ENCODE results near the gene FRG2C.
A peak's percentile ranks its signal among the peaks of the same experiment; 100 is the strongest.
"Not testable (repeated sequence)": the region's sequence is repeated elsewhere in the genome, so short reads cannot be mapped to it uniquely, and the experiment has no call there.

Gene FRG2C

DNA sequence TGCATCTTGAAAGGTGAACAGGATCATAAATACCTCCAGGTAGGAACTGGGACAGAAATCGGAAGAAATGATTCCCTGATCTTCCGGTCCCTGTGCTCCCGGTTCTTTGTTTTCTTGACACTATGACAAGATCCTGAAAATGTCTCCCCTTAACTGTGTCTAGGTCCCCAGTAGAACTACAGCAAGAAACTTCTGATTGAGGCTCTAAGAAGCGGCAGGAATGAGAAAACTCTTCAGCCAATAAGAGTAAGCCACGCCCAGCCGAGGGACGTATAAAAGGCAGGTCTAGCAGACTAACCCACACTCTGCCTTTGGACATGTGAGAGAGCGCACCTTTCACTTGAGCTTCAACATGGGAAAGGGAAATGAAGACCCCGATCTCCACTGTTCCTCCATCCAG, at the start of gene FRG2C:
TSS of gene FRG2C (plus strand) at position 301 of the 400 bp plus-strand sequence. CDS start at position 353, 52 bp downstream.
- H3K4me3 Mint-ChIP-seq; H3K36me3 Mint-ChIP-seq (ENCODE audit: low read depth); intact Hi-C loops (cut with micrococcal nuclease); H3K4me1 Mint-ChIP-seq (ENCODE audit: low read depth); H3K27ac Mint-ChIP-seq: not testable (repeated sequence)
- H3K27me3 Mint-ChIP-seq, result peaks cover 42% of the 10 kb centered on the region
- peaks cover 15% of the 10 kb centered on the region for H3K9me3 Mint-ChIP-seq

- H3K27ac Mint-ChIP-seq; H3K36me3 Mint-ChIP-seq (ENCODE audit: low read depth); intact Hi-C loops (cut with micrococcal nuclease); H3K4me3 Mint-ChIP-seq; H3K9me3 Mint-ChIP-seq; H3K4me1 Mint-ChIP-seq (ENCODE audit: low read depth): not testable (repeated sequence)
- peaks cover 50% of the 10 kb centered on the region for H3K27me3 Mint-ChIP-seq
These were observed 45.3 kb upstream of the FRG2C start for GRCh38 chr3:75618666-75619305.

- H3K4me3 Mint-ChIP-seq; H3K27ac Mint-ChIP-seq; intact Hi-C loops (cut with micrococcal nuclease): not testable (repeated sequence)
These were observed 44.6 kb upstream of the FRG2C start for GRCh38 chr3:75619481-75620031.

DNA sequence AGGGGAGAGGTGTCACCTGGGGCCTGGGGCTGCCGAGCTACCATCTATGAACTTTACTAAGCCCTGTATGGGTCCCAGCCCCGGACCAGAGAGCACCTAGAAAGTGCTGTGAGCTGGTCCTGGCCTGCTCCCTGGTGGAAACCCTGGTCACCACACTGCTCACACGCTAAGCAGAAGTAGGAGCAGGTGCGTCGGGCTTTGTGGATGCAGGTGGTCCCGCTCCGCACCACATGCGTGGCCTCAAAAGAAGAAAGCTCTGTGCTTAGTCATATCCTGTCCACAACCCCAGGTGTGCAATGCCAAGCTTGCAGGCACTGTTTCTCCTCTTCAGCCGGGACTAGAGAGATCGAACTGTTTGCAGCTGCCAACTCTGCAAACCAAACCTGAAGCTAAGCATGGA, 42.4 kb upstream of the FRG2C start:
- H3K9me3 Mint-ChIP-seq; H3K4me3 Mint-ChIP-seq; intact Hi-C loops (cut with micrococcal nuclease); H3K36me3 Mint-ChIP-seq (ENCODE audit: low read depth); H3K4me1 Mint-ChIP-seq (ENCODE audit: low read depth); H3K27ac Mint-ChIP-seq: not testable (repeated sequence)
- H3K27me3 Mint-ChIP-seq, result peaks cover 49% of the 10 kb centered on the region

More at GRCh38 chr3:75619481-75620031, 44.6 kb upstream of the FRG2C start:
- not testable (repeated sequence) for H3K9me3 Mint-ChIP-seq; H3K4me1 Mint-ChIP-seq (ENCODE audit: low read depth); H3K36me3 Mint-ChIP-seq (ENCODE audit: low read depth)
- peaks cover 50% of the 10 kb centered on the region for H3K27me3 Mint-ChIP-seq

DNA sequence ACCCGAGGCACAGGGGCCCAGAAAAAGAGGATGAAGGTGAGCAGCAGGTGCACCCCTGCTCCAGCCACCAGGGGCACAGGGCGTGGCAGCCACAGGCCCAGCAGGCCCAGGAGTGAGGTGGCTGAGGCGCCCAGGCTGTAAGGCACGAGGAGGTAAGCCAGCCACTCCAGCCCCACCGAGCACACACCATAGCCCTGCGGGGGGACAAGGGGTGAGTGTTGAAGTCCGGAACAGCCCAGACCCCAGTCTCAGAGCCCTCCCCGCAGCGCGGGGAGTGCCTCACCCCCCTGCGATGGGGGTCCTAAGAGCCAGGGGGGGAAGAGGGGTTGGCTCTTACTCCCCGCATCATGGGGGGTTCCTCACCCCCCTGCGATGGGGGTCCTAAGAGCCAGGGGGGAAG, 40.5 kb upstream of the FRG2C start:
- H3K36me3 Mint-ChIP-seq (ENCODE audit: low read depth); intact Hi-C loops (cut with micrococcal nuclease); H3K4me1 Mint-ChIP-seq (ENCODE audit: low read depth); H3K9me3 Mint-ChIP-seq; H3K27ac Mint-ChIP-seq; H3K4me3 Mint-ChIP-seq: not testable (repeated sequence)
- peaks cover 33% of the 10 kb centered on the region for H3K27me3 Mint-ChIP-seq

GRCh38 chr3:75630887-75631535, 33.1 kb upstream of the FRG2C start:
- intact Hi-C loops (cut with micrococcal nuclease); H3K36me3 Mint-ChIP-seq (ENCODE audit: low read depth); H3K4me1 Mint-ChIP-seq (ENCODE audit: low read depth); H3K27me3 Mint-ChIP-seq; H3K27ac Mint-ChIP-seq; H3K4me3 Mint-ChIP-seq; H3K9me3 Mint-ChIP-seq: not testable (repeated sequence)

DNA sequence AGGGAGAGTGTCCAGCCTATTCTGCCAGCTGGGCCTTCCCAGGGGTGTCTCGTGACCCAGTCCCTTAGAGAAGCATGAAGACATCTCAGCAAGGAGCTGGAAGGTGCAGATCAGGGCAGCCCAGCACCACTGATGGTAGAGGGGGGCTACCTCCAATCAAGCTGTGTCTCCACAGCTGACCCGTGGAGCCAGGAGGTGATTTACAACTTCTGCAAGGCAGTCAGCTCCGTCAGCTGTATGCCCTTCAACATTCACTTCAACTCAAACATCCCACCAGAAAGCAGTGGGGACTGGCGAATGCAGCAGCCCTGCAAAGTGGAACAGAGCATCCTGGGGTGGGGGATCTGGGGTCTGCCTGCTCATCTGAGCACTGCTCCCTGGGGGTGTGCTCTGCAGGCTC, 32.6 kb upstream of the FRG2C start:
- intact Hi-C loops (cut with micrococcal nuclease), result no loop called here
- Mint-ChIP-seq H3K27me3 (no peaks in the 10 kb centered on the region), H3K36me3 (ENCODE audit: low read depth) (no peaks in the 10 kb centered on the region), H3K4me1 (ENCODE audit: low read depth) (no peaks in the 10 kb centered on the region), H3K27ac (no peak overlapping the region), H3K4me3 (no peak overlapping the region), H3K9me3 (no peaks in the 10 kb centered on the region)

- intact Hi-C loops (cut with micrococcal nuclease); H3K9me3 Mint-ChIP-seq; H3K27ac Mint-ChIP-seq; H3K36me3 Mint-ChIP-seq (ENCODE audit: low read depth); H3K4me3 Mint-ChIP-seq; H3K4me1 Mint-ChIP-seq (ENCODE audit: low read depth): not testable (repeated sequence)
- peaks cover 11% of the 10 kb centered on the region for H3K27me3 Mint-ChIP-seq
These were observed 25.2 kb upstream of the FRG2C start for GRCh38 chr3:75638947-75639346.

DNA sequence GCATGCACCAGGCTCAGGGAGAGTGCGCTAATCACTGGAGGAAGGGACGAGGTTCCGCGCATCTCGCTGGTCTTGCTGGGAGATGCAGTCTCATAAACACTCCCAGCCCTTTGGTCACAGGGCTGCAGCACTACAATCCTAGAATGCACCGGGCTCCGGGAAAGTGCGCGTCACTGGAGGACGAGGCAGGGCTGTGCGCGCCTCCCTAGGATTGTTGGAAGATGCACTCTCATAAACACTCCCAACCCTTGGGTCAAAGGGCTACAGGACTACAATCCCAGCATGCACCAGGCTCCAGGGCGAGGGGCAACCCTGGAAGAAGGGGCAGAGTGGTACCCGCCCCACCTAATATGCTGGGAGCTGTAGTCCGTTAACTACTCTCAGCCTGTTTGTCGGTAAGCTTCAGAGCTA, 23.0 kb upstream of the FRG2C start:
- Mint-ChIP-seq H3K4me3 (peak overlapping the region; percentile 71), H3K27ac (peak overlapping the region; percentile 51), H3K27me3 (peaks cover 11% of the 10 kb centered on the region)
- H3K4me1 Mint-ChIP-seq (ENCODE audit: low read depth); intact Hi-C loops (cut with micrococcal nuclease); H3K36me3 Mint-ChIP-seq (ENCODE audit: low read depth); H3K9me3 Mint-ChIP-seq: not testable (repeated sequence)

DNA sequence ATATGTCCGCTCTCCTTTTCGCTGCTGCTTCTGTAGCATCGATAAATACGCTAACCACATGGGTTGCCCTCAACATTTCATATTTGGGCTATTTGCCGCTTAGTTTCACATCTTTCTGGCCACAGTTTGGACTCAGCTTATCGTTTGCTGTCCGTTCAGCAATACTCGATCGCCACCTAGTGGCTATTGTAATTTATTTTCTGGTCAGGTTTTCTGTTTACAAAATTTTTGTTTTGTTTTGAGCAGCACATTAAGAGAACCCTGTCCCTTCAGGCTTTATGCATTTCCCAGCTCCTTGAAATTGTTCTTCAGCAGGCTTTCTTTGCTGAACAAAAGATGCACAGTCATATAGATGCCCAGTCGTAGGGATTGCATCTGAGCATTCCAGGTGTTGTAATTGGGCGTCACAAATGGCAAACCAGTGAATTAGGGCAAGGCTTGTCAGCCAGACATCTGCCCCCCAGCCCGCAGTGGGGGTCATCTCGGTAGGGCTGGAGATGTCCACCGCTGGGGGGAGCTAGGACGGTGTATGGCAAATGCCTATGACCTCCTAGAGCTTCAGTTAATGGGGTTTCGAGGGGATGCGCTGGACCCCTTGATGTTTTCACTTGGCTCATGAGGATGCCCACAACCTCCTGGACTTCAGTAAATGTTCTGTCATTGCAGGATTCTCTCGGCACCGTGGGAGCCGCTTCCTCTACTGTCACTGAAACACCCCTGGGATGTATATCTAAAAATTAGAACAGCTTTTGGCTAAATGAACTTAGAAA, 20.9 kb upstream of the FRG2C start:
- H3K4me1 Mint-ChIP-seq (ENCODE audit: low read depth); H3K4me3 Mint-ChIP-seq; H3K36me3 Mint-ChIP-seq (ENCODE audit: low read depth); H3K9me3 Mint-ChIP-seq; H3K27ac Mint-ChIP-seq; intact Hi-C loops (cut with micrococcal nuclease): not testable (repeated sequence)
- H3K27me3 Mint-ChIP-seq, result peaks cover 11% of the 10 kb centered on the region

DNA sequence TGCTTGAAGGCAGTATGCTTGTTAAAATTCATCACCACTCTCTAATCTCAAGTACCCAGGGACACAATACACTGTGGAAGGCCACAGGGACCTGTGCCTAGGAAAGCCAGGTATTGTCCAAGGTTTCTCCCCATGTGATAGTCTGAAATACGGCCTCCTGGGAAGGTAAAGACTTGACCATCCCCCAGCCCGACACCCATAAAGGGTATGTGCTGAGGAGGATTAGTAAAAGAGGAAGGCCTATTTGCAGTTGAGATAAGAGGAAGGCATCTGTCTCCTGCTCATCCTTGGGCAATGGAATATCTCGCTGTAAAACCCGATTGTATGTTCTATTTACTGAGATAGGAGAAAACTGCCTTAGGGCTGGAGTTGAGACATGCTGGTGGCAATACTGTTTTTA, 18.6 kb upstream of the FRG2C start:
- H3K36me3 Mint-ChIP-seq (ENCODE audit: low read depth); H3K9me3 Mint-ChIP-seq; H3K4me3 Mint-ChIP-seq; H3K4me1 Mint-ChIP-seq (ENCODE audit: low read depth); intact Hi-C loops (cut with micrococcal nuclease); H3K27ac Mint-ChIP-seq: not testable (repeated sequence)
- peaks cover 12% of the 10 kb centered on the region for H3K27me3 Mint-ChIP-seq

DNA sequence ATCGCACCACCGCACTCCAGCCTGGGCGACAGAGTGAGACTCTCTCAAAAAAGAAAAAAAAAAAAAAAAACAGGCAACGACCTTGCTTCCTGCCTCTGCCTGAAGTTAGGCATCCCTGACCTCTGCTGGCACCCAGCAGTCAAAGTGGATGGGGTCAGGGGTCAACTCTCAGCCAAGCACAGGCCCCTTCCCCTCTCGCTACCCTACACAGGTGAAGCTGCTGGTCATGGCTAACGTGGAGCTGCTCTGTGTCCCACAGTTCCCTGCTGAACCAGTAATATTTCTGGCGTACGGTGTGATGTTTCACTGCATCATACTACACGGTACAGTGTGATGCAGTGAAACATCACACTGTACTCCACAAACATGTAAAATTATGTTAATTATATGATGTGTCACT, 13.9 kb upstream of the FRG2C start:
- Mint-ChIP-seq H3K9me3 (no peaks in the 10 kb centered on the region), H3K4me1 (ENCODE audit: low read depth) (no peaks in the 10 kb centered on the region), H3K36me3 (ENCODE audit: low read depth) (no peaks in the 10 kb centered on the region), H3K27ac (no peak overlapping the region), H3K27me3 (peaks cover 6% of the 10 kb centered on the region), H3K4me3 (no peak overlapping the region)
- intact Hi-C loops (cut with micrococcal nuclease), result no loop called here

DNA sequence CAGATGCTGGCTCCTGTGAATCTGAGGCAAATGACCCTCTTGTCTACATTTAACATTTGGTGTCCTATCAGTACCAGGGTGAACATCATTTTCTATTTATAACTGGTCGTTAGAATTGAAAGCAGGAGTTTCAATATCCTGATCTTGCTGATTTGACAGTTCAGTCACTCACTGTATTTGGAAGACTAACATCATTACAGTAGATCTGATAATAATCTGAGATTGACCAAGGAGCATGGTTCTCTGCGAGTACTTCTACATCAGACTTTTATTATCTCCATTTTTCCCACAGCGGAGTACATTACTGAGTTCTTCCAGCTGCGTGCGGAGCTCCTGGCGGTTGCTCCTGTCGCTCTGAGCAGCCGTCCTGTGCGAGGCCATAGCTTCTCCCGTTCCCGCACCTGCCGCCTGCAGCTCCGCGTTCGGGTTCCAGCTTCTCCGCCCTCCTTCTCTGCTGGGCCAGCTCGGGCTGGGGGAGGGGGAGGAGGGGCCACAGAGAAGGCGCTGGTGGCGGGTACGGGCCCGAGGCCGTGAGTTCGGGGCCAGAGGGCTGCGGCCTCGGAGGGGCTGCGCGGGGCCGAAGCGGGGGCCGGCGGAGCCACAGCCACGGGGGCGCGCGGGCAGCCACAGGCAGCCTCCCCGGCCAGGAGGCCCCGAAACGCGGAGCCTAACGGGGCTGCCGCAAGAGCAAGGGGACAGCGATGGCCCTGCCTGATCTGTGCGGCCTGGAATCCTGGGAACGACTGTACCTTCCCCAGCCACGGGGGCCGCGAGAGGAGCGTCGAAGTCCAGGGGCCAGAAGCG, 8.8 kb upstream of the FRG2C start:
- H3K4me3 Mint-ChIP-seq; H3K4me1 Mint-ChIP-seq (ENCODE audit: low read depth); H3K36me3 Mint-ChIP-seq (ENCODE audit: low read depth); intact Hi-C loops (cut with micrococcal nuclease); H3K9me3 Mint-ChIP-seq; H3K27ac Mint-ChIP-seq: not testable (repeated sequence)
- peaks cover 33% of the 10 kb centered on the region for H3K27me3 Mint-ChIP-seq

GRCh38 chr3:75655956-75656355, 8.2 kb upstream of the FRG2C start:
- intact Hi-C loops (cut with micrococcal nuclease); H3K4me3 Mint-ChIP-seq; H3K4me1 Mint-ChIP-seq (ENCODE audit: low read depth); H3K27ac Mint-ChIP-seq; H3K36me3 Mint-ChIP-seq (ENCODE audit: low read depth); H3K9me3 Mint-ChIP-seq: not testable (repeated sequence)
- peaks cover 39% of the 10 kb centered on the region for H3K27me3 Mint-ChIP-seq

All from dendritic cell treated with granulocyte-macrophage colony-stimulating factor and Interleukin-4, amounts not matched to agents 40 ng/mL and 50 ng/mL, for 4 days (primary cell).